Tibial artery (tissue), 4 donors: ENCODE results near the gene TLE1.
"Not testable (repeated sequence)": the region's sequence is repeated elsewhere in the genome, so short reads cannot be mapped to it uniquely, and the experiment has no call there.

Experiments
- DNase-seq, 2 donors: peaks; one replicate each; pipeline ENCODE4 v3.0.0-alpha.2; 2019
- H3K27ac ChIP-seq, 2 donors: fragments of 200-600 bp; sonication (generic) in 1 of 2; 1 replicate in 1 of 2; 2 replicates in 1 of 2; pipeline ENCODE4 v1.5.1; 2018 to 2019; ENCODE audit warnings: mild to moderate bottlenecking in 1 of 2
- H3K27me3 ChIP-seq, 2 donors: fragments of 200-600 bp; sonication (generic) in 1 of 2; one replicate each; pipeline versions ENCODE4 v1.5.1 to v1.6.0; 2016 to 2019
- H3K36me3 ChIP-seq, 3 donors: fragments of 200-600 bp; sonication (generic) in 2 of 3; one replicate each; pipeline ENCODE4 v1.5.1; 2016 to 2019; ENCODE audit warnings: mild to moderate bottlenecking in 2 of 3
- H3K4me1 ChIP-seq, 4 donors: fragments of 200-600 bp; sonication (generic) in 2 of 4; 1 replicate in 3 of 4; 2 replicates in 1 of 4; pipeline ENCODE4 v1.5.1; 2016 to 2019
- H3K4me3 ChIP-seq, 2 donors: fragments of 200-600 bp; sonication (generic) in 1 of 2; 1 replicate in 1 of 2; 2 replicates in 1 of 2; pipeline ENCODE4 v1.5.1; 2018 to 2019; ENCODE audit warnings: mild to moderate bottlenecking in 2 of 2
- H3K9me3 ChIP-seq, 3 donors: fragments of 200-600 bp; sonication (generic) in 1 of 3; one replicate each; pipeline ENCODE4 v1.5.1; 2016 to 2019
- intact Hi-C: fragments of 100-400 bp; cut with DNase I; formaldehyde crosslinking; loops from one replicate; pipeline ENCODE4 v1.15.0; 2023; ENCODE audit warnings: low total_unique reads
- TF ChIP-seq, protein P1 (sequence below), 2 experiments: fragments of 200-600 bp in 1 of 2; fragments of 450-650 bp in 1 of 2; IDR thresholded peaks; one replicate each; pipeline ENCODE4 v1.5.1; 2017 to 2019; ENCODE audit warnings: antibody characterized with exemption in 2 of 2, mild to moderate bottlenecking in 1 of 2, moderate library complexity in 1 of 2

TLE1 gene

DNA sequence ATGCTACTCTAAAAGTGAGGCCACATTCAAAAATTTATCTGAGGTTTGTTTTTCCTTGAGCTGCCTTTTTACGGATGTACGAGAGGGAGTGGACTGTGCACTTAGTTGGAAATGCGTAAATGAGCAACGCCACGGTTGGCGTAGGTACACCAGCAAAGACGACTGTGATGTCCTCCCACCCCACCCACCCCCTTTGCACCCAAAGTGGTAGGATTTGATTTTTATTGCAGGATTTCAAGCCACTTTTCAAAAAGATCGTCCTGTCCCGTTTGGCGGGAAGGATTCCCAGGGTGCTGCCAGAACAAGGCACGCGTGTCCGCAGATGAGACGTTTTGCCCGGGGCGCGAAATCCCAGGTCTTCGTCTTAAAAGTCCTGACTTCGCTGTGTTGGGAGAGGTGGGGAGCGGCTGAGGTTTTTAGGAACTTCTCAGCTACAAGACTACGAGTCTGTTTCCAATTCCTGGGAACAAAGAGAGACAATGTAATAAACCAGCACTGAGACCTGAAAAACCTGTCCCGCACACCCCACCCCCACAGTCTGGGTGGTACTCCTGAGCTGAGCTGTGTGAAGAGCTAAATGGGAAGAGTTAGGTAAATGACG is 1.0 kb upstream of the TLE1 start:
- Histone ChIP-seq H3K4me3 (peak overlapping the region; percentile 77 to 95), H3K27ac (peak overlapping the region; percentile 91 to 98), H3K27me3 (no peaks in the 10 kb centered on the region), H3K4me1 (peaks cover 0 to 20% (median 14%) of the 10 kb centered on the region in 4 donors), H3K36me3 (no peaks in the 10 kb centered on the region), H3K9me3 (no peaks in the 10 kb centered on the region)
- DNase-seq, result peak; percentile 25 to 73
- intact Hi-C loops, result no loop called here
- TF ChIP-seq, protein P1, sequence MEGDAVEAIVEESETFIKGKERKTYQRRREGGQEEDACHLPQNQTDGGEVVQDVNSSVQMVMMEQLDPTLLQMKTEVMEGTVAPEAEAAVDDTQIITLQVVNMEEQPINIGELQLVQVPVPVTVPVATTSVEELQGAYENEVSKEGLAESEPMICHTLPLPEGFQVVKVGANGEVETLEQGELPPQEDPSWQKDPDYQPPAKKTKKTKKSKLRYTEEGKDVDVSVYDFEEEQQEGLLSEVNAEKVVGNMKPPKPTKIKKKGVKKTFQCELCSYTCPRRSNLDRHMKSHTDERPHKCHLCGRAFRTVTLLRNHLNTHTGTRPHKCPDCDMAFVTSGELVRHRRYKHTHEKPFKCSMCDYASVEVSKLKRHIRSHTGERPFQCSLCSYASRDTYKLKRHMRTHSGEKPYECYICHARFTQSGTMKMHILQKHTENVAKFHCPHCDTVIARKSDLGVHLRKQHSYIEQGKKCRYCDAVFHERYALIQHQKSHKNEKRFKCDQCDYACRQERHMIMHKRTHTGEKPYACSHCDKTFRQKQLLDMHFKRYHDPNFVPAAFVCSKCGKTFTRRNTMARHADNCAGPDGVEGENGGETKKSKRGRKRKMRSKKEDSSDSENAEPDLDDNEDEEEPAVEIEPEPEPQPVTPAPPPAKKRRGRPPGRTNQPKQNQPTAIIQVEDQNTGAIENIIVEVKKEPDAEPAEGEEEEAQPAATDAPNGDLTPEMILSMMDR (IDR thresholded peaks at IDR 0.05), result no peak

DNA sequence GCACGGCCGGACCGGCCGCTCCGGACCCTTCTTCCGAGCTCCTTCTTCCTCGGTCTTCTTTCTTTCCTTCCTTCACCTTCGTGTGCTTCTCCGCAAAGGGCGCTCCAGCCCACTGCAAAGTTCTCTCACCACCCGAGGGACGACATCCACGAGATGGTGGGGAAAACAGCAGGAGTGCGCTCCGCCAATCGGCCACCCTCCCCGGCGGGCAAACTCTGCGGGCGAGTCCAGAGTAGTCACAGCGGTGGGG is 329 bp downstream of the TLE1 start:
- not testable (repeated sequence) for DNase-seq
- H3K4me1 ChIP-seq, result peaks cover 0 to 32% (median 20%) of the 10 kb centered on the region in 4 donors

DNA sequence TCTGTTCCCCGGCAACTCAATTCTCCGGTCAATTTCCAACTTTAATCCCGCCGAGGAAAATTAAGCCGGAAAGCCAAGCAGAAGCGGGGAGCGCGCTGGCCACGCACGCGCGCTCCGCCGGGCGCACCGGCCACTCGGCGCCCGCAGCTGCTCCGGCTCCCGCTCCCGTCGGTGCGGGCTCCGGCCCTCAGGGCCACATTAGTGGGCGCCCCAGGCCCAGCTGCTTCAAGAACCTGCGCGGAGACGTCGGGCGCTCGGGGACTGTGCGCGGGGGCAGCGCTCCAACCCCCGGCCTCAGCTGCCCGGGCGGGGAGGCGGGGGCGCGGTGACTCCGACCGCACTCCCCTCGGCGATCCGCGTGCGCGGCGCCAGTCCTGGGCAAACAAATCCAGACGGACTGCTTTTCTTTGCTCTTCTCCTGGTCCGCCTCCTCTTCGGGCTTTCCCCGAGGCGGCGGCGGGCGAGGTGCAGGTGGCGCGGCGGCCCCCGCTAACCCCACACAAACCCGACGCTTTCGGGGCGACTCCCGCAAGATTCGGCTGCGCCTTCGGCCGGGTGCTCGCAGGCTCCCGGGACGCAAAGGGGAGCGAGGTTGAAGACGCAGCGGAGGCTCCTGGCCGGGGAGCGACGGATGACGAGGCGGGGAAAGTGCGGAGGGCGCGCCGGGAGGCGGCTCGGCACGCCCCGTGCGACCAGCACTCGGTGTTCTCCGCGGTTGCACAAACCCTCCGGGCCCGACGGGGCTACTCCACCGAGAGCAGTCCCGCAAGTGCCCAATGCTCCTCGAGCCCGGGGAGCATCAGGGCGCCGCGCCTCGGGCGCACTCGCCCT is 870 bp downstream of the TLE1 start:
- intact Hi-C loops, result loop anchor here (5.0 kb wide), 2 partner anchors 76 to 154 kb away; no protein-coding TSS in a partner anchor
- not testable (repeated sequence) for H3K36me3 ChIP-seq, H3K9me3 ChIP-seq, H3K27me3 ChIP-seq
- DNase-seq, result peak; percentile 67 to 88
- H3K4me3 ChIP-seq, result peak overlapping the region; percentile 77 to 95
- peaks cover 0 to 38% (median 22%) of the 10 kb centered on the region in 4 donors for H3K4me1 ChIP-seq
- H3K27ac ChIP-seq, result peak overlapping the region; percentile 91 to 98

More for the DNA sequence above, 329 bp downstream of the TLE1 start:
- Histone ChIP-seq H3K27ac (peak overlapping the region; percentile 91 to 98), H3K4me3 (peak overlapping the region; percentile 77 to 95)
- not testable (repeated sequence) for H3K9me3 ChIP-seq, H3K36me3 ChIP-seq, H3K27me3 ChIP-seq
- intact Hi-C loops, result loop anchor here (5.0 kb wide), 2 partner anchors 77 to 153 kb away; no protein-coding TSS in a partner anchor

DNA sequence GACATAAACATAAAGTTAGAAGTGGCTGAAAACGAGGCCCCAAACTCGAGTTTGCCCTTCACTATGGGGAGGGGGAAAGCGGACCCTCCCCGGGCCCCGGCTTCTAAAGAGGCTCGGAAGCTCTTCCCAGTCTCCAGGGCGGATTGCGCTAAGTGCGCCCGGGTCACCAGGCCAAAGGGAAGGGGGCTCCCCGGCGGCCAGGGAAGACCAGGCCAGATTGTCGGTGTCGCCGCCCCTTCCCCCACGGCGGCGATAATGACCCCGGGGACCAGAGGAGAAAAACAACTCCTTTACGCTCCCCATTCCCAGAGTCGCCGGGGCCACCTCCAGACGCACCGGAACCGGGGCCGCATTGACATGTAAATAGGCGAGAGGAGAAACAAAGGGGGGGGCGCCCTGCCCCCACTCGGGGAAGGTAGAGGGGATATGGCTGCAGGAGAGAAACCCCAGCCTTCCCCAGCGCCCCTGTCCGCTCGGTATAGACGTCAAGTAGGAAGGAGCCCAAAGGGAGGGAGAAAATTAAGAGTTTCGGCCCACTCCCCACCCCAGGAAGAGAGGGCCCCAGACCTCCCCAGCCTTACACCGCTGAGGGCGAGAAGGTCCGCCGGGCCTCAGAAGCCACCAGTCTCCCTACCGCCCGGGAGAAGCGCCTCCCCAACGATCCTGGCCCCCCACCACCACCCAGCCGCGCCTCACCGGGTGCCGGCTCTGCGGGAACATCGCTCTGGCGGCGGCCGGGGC is 1.7 kb downstream of the TLE1 start:
- Histone ChIP-seq H3K4me3 (peak overlapping the region; percentile 77 to 95), H3K36me3 (peaks cover 0 to 5% (median 0%) of the 10 kb centered on the region in 3 donors), H3K4me1 (peaks cover 0 to 46% (median 24%) of the 10 kb centered on the region in 4 donors), H3K27me3 (no peaks in the 10 kb centered on the region), H3K9me3 (no peaks in the 10 kb centered on the region), H3K27ac (peak overlapping the region; percentile 91 to 98)
- intact Hi-C loops, result loop anchor here (2.0 to 5.0 kb wide), 3 partner anchors 75 to 165 kb away; no protein-coding TSS in a partner anchor
- TF ChIP-seq, protein P1 (IDR thresholded peaks at IDR 0.05), result no peak
- DNase-seq, result peak; percentile 65 to 80

DNA sequence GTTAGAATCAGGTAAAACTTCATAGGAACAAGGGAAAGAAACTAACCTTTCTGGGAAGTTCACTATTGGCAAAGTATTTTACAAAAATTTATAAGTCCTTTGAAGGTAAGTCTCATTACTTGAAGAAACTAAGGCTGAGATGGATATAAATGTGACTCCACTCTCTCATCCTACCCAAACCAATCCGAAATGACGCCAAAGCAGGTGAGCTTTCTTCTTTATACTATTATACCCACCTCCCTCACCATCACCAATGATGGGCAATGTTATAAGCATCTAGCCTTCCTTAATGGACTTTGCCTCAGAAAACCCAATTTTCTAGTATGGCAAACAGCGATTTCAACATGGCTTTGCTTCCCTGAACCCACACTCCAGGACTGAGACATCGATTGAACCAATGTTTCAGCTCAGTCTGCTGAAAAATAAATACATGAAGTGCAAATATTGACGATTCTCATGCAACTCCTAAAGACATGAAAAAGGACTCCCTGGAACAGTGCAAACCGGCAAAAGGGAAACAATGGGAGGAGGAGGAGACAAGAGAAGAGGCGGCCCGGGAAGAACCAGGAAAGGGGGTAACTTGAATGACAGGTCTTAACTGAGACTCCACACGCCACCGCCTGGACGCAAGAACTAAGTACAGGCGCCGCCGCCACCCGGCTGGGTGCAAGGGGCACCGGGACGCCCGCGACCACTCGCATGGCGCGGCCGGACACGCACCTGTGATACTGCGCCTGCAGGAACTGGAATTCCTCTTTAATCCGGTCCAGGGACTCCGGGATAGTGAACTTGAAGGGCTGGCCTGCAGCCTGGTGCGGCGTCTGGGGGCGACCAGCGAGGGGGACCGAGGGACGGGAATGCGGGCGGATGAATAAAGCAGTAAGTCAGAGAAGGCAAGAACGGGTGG is 2.5 kb downstream of the TLE1 start:
- peak; percentile 86 to 89 for DNase-seq
- H3K9me3 ChIP-seq, result no peaks in the 10 kb centered on the region
- H3K36me3 ChIP-seq, result peaks cover 0 to 9% (median 0%) of the 10 kb centered on the region in 3 donors
- H3K4me3 ChIP-seq, result peak overlapping the region; percentile 77 to 95
- intact Hi-C loops, result loop anchor here (2.0 to 5.0 kb wide), 3 partner anchors 75 to 164 kb away; no protein-coding TSS in a partner anchor
- TF ChIP-seq, protein P1 (IDR thresholded peaks at IDR 0.05), result peak; percentile 65 to 72
- H3K4me1 ChIP-seq, result peaks cover 0 to 52% (median 32%) of the 10 kb centered on the region in 4 donors
- no peaks in the 10 kb centered on the region for H3K27me3 ChIP-seq
- peak overlapping the region; percentile 91 to 98 for H3K27ac ChIP-seq
